NCI-H510A treated with DMSO at 0.1 percent for 48 hours (cell line): Measurements from ENCODE around the gene PIK3IP1.

Source experiments
- DNase-seq: peaks from one replicate; lab custom pipeline; 2025; lab: John Stamatoyannopoulos, UW

The PIK3IP1 gene

GRCh38 chr22:31308181-31308580 lies 15.9 kb upstream of the PIK3IP1 start:
- no peak for DNase-seq

GRCh38 chr22:31305194-31305593 lies 12.9 kb upstream of the PIK3IP1 start:
- no peak for DNase-seq

- no peak for DNase-seq
Observed at GRCh38 chr22:31302537-31302936, 10.2 kb upstream of the PIK3IP1 start.

GRCh38 chr22:31302006-31302405 lies 9.7 kb upstream of the PIK3IP1 start:
- no peak for DNase-seq

- DNase-seq: no peak
Observed at GRCh38 chr22:31300896-31301295, 8.6 kb upstream of the PIK3IP1 start.

- no peak for DNase-seq
Observed at GRCh38 chr22:31295831-31296657, 3.8 kb upstream of the PIK3IP1 start.

GRCh38 chr22:31295360-31295759 lies 3.1 kb upstream of the PIK3IP1 start:
- no peak for DNase-seq

GRCh38 chr22:31291481-31292235 lies 630 bp downstream of the PIK3IP1 start:
- DNase-seq: no peak

GRCh38 chr22:31290494-31291471 lies 1.5 kb downstream of the PIK3IP1 start:
- peak; percentile 80 for DNase-seq

GRCh38 chr22:31289344-31289743 lies 2.9 kb downstream of the PIK3IP1 start:
- peak; percentile 82 for DNase-seq

- DNase-seq: no peak
Observed at GRCh38 chr22:31288496-31289240, 3.6 kb downstream of the PIK3IP1 start.

- no peak for DNase-seq
Observed at GRCh38 chr22:31287818-31288495, 4.3 kb downstream of the PIK3IP1 start.

- DNase-seq: no peak
Observed at GRCh38 chr22:31286360-31287255, 5.7 kb downstream of the PIK3IP1 start.

- DNase-seq: no peak
Observed at GRCh38 chr22:31284281-31285155, 7.8 kb downstream of the PIK3IP1 start.

- no peak for DNase-seq
Observed at GRCh38 chr22:31282748-31283468, 9.4 kb downstream of the PIK3IP1 start.

GRCh38 chr22:31281733-31282132 lies 10.6 kb downstream of the PIK3IP1 start:
- no peak for DNase-seq

- DNase-seq: no peak
Observed at GRCh38 chr22:31279821-31280505, 12.3 kb downstream of the PIK3IP1 start.

GRCh38 chr22:31279327-31279669 lies 13.0 kb downstream of the PIK3IP1 start:
- no peak for DNase-seq
